Body of pancreas (tissue), 4 donors: ENCODE data around the gene MMP19. TPM values are rescaled to one million over a fixed set of nuclear protein-coding genes. Genes with fewer than 3 reads are reported as not detected.
A peak's percentile ranks its signal among the peaks of the same experiment; 100 is the strongest.

Source experiments
- ATAC-seq: fragments of 150-250 bp; one replicate; pipeline ENCODE4 v1.9.1; 2016
- DNase-seq, 4 donors: peaks; one replicate each; pipeline ENCODE4 v3.0.0-alpha.2; 2019
- H3K27ac ChIP-seq, 4 donors: fragments of 200-600 bp; sonication (generic); 1 replicate in 3 of 4; 2 replicates in 1 of 4; pipeline versions ENCODE4 v1.5.1 to v1.6.1; 2016 to 2019; ENCODE audit warnings: mild to moderate bottlenecking in 1 of 4, mixed read lengths in 1 of 4, moderate library complexity in 1 of 4
- H3K27me3 ChIP-seq, 2 donors: fragments of 200-600 bp; sonication (generic); one replicate each; pipeline ENCODE4 v1.6.0; 2016; ENCODE audit warnings: mild to moderate bottlenecking in 1 of 2
- H3K36me3 ChIP-seq, 2 donors: fragments of 200-600 bp; sonication (generic); replicated peaks in 1 of 2; 2 replicates each; pipeline ENCODE4 v1.5.1; 2016; ENCODE audit warnings: low read depth in 2 of 2; ENCODE audit not compliant: insufficient read depth in 1 of 2
- H3K4me1 ChIP-seq: fragments of 200-600 bp; sonication (generic); one replicate; pipeline ENCODE4 v1.6.0; 2016
- H3K4me3 ChIP-seq, 2 donors: fragments of 200-600 bp; sonication (generic); 1 replicate in 1 of 2; 2 replicates in 1 of 2; pipeline ENCODE4 v1.5.1; 2016 to 2019
- H3K9me3 ChIP-seq, 3 donors: fragments of 200-600 bp; sonication (generic); 1 replicate in 2 of 3; 2 replicates in 1 of 3; pipeline ENCODE4 v1.5.1; 2016
- POLR2A ChIP-seq, 3 donors: fragments of 450-650 bp; IDR thresholded peaks; one replicate each; pipeline ENCODE4 v1.6.1; 2016; ENCODE audit warnings: antibody characterized with exemption in 3 of 3, mild to moderate bottlenecking in 2 of 3
- WGBS, 2 donors: methylation state at CpG; one replicate each; pipeline ENCODE4 v1.1.5; 2017; 5-methylcytosine and 5-hydroxymethylcytosine counted together
- intact Hi-C: fragments of 100-400 bp; cut with DNase I; formaldehyde crosslinking; loops from one replicate; pipeline ENCODE4 v1.15.1; 2023
- total RNA-seq, 2 donors: library from RNA; depleted of rRNA; stranded (reverse); fragments of >200 nt; gene quantifications; one replicate each; pipeline ENCODE4 v1.1.0, GENCODE V29; 2016
- TF ChIP-seq, protein P1 (sequence below), 7 experiments: fragments of 450-650 bp in 4 of 7; fragments of 200-600 bp in 3 of 7; sonication (generic) in 3 of 7; IDR thresholded peaks; one replicate each; pipeline ENCODE4 v1.5.1; 2016 to 2019; ENCODE audit warnings: antibody characterized with exemption in 7 of 7

Gene MMP19
- total RNA-seq, 2 donors from 2014 or later, result 3.4 to 23.4 TPM

DNA sequence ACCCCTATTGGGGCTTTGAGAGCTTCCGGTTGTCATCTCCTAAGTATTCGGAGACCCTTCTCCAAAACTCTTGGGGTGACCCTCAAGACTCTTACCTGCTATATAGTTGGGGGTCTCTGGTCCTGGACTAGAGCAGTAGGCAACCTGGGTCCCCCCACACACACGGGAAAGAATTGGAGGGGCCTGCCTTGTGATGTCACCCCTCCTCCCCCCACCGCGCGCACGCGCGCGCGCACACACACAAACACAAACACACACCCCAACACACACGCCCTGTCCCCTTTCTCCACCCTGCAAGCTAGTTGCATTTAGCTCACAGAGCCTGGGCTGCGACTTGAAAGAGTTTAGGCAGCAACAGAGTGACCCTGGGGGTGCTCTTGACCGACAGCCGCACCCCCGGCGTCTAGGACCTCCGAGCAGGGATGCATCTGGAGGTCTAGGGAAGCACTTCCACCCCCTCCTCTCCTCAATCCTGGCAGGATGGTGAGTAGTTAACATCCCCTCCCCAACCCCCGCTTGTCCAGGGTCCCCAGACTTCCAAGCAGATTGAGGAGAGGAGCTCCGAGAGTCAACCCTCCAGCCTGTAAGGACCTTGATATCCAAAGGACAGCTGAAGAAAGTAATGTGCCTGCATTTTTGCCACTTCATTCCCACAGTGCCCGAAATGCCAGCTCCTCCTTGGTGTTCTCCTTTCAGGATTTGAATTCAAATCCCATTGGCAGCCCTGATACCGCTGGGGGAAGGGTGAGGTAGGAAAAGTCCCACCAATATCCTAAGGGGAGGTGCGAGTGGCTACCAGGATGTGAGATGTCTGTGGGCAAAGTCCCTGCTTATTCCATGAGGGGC, 11.9 kb downstream of the MMP19 start:
- peak in 1 of 3 donors; percentile 51 for TF ChIP-seq POLR2A (IDR thresholded peaks at IDR 0.05)
- TF ChIP-seq, protein P1, sequence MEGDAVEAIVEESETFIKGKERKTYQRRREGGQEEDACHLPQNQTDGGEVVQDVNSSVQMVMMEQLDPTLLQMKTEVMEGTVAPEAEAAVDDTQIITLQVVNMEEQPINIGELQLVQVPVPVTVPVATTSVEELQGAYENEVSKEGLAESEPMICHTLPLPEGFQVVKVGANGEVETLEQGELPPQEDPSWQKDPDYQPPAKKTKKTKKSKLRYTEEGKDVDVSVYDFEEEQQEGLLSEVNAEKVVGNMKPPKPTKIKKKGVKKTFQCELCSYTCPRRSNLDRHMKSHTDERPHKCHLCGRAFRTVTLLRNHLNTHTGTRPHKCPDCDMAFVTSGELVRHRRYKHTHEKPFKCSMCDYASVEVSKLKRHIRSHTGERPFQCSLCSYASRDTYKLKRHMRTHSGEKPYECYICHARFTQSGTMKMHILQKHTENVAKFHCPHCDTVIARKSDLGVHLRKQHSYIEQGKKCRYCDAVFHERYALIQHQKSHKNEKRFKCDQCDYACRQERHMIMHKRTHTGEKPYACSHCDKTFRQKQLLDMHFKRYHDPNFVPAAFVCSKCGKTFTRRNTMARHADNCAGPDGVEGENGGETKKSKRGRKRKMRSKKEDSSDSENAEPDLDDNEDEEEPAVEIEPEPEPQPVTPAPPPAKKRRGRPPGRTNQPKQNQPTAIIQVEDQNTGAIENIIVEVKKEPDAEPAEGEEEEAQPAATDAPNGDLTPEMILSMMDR (IDR thresholded peaks at IDR 0.05), result no peak
- Histone ChIP-seq H3K4me1 (peaks cover 50% of the 10 kb centered on the region), H3K4me3 (peak overlapping the region; percentile 69 to 72), H3K27me3 (no peaks in the 10 kb centered on the region), H3K9me3 (no peaks in the 10 kb centered on the region), H3K27ac (peak overlapping the region; percentile 81 to 89 (median 88)), H3K36me3 (no peaks in the 10 kb centered on the region)
- ATAC-seq (peak; percentile 16), DNase-seq (peak; percentile 56 to 71 (median 62))
- intact Hi-C loops, result loop anchor here (10.0 kb wide), 1 partner anchor 84 kb away; no protein-coding TSS in a partner anchor
- WGBS, 2 donors, result 9 to 22% methylated on average over 10 to 23 of the region's 23 CpGs

DNA sequence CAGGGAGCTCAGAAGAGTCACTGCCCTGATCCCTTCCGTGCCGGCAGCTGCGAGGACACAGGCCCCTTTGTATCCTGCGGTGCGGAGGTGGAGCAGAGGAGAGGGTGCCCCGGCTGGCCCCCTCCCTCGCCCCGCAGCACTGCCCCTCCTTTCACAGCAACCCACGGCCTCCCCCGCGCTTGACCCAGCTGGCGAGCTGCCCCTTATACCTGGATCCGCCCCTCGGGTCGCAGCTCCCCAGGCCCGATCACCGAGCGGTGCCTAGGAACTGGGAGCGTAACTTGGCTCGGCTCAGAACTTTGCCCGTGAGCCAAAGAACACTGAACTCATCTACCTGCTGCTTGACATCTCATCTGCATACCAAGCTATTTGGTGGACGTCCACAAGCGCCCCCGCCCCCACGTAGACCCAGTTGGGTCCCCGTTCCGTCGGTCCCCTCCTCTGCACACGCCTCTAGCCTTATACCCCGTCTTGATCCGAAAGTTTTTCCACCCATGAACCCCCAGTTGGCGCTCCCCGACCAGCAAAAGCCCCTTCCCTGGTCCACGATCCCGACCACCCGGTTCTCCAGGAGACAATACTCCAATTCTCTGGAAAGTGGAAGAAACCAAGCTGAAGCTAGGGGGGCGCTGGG, 12.7 kb downstream of the MMP19 start:
- Histone ChIP-seq H3K9me3 (no peaks in the 10 kb centered on the region), H3K4me1 (peaks cover 58% of the 10 kb centered on the region), H3K36me3 (no peaks in the 10 kb centered on the region), H3K27me3 (no peaks in the 10 kb centered on the region), H3K4me3 (peak overlapping the region; percentile 69 to 72), H3K27ac (peak overlapping the region; percentile 81 to 89 (median 88))
- intact Hi-C loops, result loop anchor here (10.0 kb wide), 2 partner anchors 85 kb away; partner anchors contain the start of gene GDF11
- peak; percentile 39 for ATAC-seq
- 1% methylated on average over 16 to 27 of the region's 37 CpGs for WGBS, 2 donors
- DNase-seq, result peak; percentile 68 to 70 (median 69)
- TF ChIP-seq, protein P1 (IDR thresholded peaks at IDR 0.05), result no peak
- no peak for TF ChIP-seq POLR2A (IDR thresholded peaks at IDR 0.05)

DNA sequence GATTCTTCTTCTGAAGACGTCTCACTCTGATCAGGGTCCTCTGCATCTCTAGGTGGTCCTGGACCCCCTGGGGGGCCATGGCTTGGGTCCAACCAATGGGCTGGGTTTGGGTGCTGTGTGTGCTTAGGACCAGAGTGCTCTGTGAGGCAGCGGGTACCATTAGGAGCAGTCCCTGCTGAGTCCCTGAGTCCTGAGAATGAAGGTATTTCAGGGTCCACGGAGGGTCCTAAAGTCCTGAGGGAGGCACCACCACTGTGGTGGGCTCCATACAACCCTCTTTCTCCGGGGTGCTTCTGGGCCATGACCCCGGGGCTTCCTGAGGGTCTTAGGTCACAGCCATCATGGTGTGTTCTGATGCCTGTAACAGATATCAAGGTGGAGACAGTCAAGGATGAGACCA, 14.4 kb downstream of the MMP19 start:
- Histone ChIP-seq H3K27me3 (no peaks in the 10 kb centered on the region), H3K27ac (peak overlapping the region; percentile 49 to 89 (median 85)), H3K4me3 (no peak overlapping the region), H3K36me3 (no peaks in the 10 kb centered on the region), H3K9me3 (no peaks in the 10 kb centered on the region), H3K4me1 (peaks cover 75% of the 10 kb centered on the region)
- DNase-seq (no peak), ATAC-seq (no peak)
- 74 to 86% methylated on average over 2 to 5 of the region's 5 CpGs for WGBS, 2 donors
- TF ChIP-seq, protein P1 (IDR thresholded peaks at IDR 0.05), result no peak
- no peak for TF ChIP-seq POLR2A (IDR thresholded peaks at IDR 0.05)
- intact Hi-C loops, result loop anchor here (10.0 kb wide), 1 partner anchor 84 kb away; the partner anchor contains the start of gene GDF11

DNA sequence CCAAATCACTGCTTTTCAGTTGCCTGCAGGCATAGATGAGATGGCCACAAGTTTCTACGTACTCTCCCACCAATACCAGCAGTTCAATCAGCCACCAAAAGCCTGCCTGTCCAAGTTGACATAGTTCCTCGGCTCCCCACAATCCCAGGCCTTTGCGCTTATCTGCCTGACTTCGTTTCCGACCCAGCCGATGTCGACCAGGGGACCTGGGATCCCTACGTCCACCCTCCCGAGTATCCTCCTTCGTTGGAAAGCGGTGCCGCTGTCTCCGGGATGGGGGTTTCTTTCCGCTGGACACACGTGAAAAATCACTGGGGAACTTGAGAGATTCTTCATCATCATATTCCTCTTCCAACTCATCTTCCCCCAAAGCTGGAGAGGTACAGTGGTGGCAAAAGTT, 14.9 kb downstream of the MMP19 start:
- peak overlapping the region in 2 of 4 donors; percentile 89 for H3K27ac ChIP-seq
- TF ChIP-seq, protein P1 (IDR thresholded peaks at IDR 0.05), result no peak
- TF ChIP-seq POLR2A (IDR thresholded peaks at IDR 0.05), result no peak
- no peak for ATAC-seq

More for the DNA sequence above, 14.9 kb downstream of the MMP19 start:
- no peak for DNase-seq
- Histone ChIP-seq H3K4me3 (no peak overlapping the region), H3K9me3 (no peaks in the 10 kb centered on the region), H3K4me1 (peaks cover 80% of the 10 kb centered on the region), H3K36me3 (no peaks in the 10 kb centered on the region), H3K27me3 (no peaks in the 10 kb centered on the region)
- intact Hi-C loops, result loop anchor here (10.0 kb wide), 1 partner anchor 83 kb away; the partner anchor contains the start of gene GDF11
- WGBS, 2 donors, result 84 to 87% methylated on average over 14 to 15 of the region's 15 CpGs
